Ishikawa (cell line): Measurements from ENCODE around the gene ISM2.
A peak's percentile ranks its signal among the peaks of the same experiment; 100 is the strongest.

ENCODE experiments used
- CEBPB ChIP-seq: IDR thresholded peaks from 2 replicates; pipeline ENCODE4 v1.6.1; 2012
- CREB1 ChIP-seq: IDR thresholded peaks from 2 replicates; pipeline ENCODE4 v1.6.1; 2012; ENCODE audit warnings: low read depth
- EGR1 ChIP-seq: IDR thresholded peaks from 2 replicates; pipeline ENCODE4 v1.6.1; 2012
- EP300 ChIP-seq: IDR thresholded peaks from 2 replicates; pipeline ENCODE4 v1.6.1; 2012; ENCODE audit warnings: borderline replicate concordance
- FOXM1 ChIP-seq: IDR thresholded peaks from 2 replicates; pipeline ENCODE4 v1.6.1; 2012; ENCODE audit warnings: low read depth, borderline replicate concordance
- MAX ChIP-seq: IDR thresholded peaks from 2 replicates; pipeline ENCODE4 v1.6.1; 2012
- NFIC ChIP-seq: IDR thresholded peaks from 2 replicates; pipeline ENCODE4 v1.6.1; 2012
- RAD21 ChIP-seq: IDR thresholded peaks from 2 replicates; pipeline ENCODE4 v1.6.1; 2012; ENCODE audit warnings: low read depth
- REST ChIP-seq: IDR thresholded peaks from 2 replicates; pipeline ENCODE4 v1.6.1; 2012; ENCODE audit warnings: low read depth, mild to moderate bottlenecking
- TAF1 ChIP-seq: IDR thresholded peaks from 2 replicates; pipeline ENCODE4 v1.6.1; 2012; ENCODE audit warnings: low read depth, mild to moderate bottlenecking
- TCF12 ChIP-seq: IDR thresholded peaks from 2 replicates; pipeline ENCODE4 v1.6.1; 2012; ENCODE audit warnings: low read depth
- TEAD4 ChIP-seq: IDR thresholded peaks from 2 replicates; pipeline ENCODE4 v1.6.1; 2012
- USF1 ChIP-seq: IDR thresholded peaks from 2 replicates; pipeline ENCODE4 v1.6.1; 2012
- YY1 ChIP-seq: IDR thresholded peaks from 2 replicates; pipeline ENCODE4 v1.6.1; 2012; ENCODE audit warnings: low read depth
- ZBTB7A ChIP-seq: IDR thresholded peaks from 2 replicates; pipeline ENCODE4 v1.6.1; 2012; ENCODE audit warnings: low read depth

ISM2 gene

GRCh38 chr14:77473921-77474320, 24.7 kb downstream of the ISM2 start:
- TF ChIP-seq USF1 (no peak), TAF1 (no peak), CREB1 (no peak), TEAD4 (no peak), NFIC (no peak), FOXM1 (no peak), EP300 (no peak), MAX (no peak), TCF12 (no peak), ZBTB7A (no peak), YY1 (no peak)

- TF ChIP-seq EP300 (peak; percentile 47; the same call in 1 of the 2 replicates), YY1 (no peak), TEAD4 (peak; percentile 47; the same call in 1 of the 2 replicates), CREB1 (no peak), TCF12 (peak; percentile 26; the same call in 1 of the 2 replicates), NFIC (0 out of 2 replicates have a peak, but pooled peaks have one; percentile 22), MAX (peak; percentile 37; the same call in 1 of the 2 replicates)
Measured at GRCh38 chr14:77470224-77470870, 28.3 kb downstream of the ISM2 start.

GRCh38 chr14:77469539-77469938, 29.1 kb downstream of the ISM2 start:
- TF ChIP-seq CEBPB (no peak), TEAD4 (no peak), FOXM1 (no peak)

- TF ChIP-seq EGR1 (no peak), MAX (no peak), ZBTB7A (no peak), RAD21 (no peak), TCF12 (no peak), CREB1 (no peak), YY1 (no peak), FOXM1 (no peak), EP300 (no peak), TEAD4 (no peak)
Measured at GRCh38 chr14:77469067-77469505, 29.5 kb downstream of the ISM2 start.

GRCh38 chr14:77467801-77468200, 30.8 kb downstream of the ISM2 start:
- no peak for TF ChIP-seq USF1
- no peak for TF ChIP-seq NFIC
- no peak for TF ChIP-seq ZBTB7A
- no peak for TF ChIP-seq YY1
- TF ChIP-seq TEAD4 = no peak
- TF ChIP-seq CEBPB = no peak
- TF ChIP-seq MAX = no peak
- TF ChIP-seq REST = no peak
- no peak for TF ChIP-seq RAD21
- no peak for TF ChIP-seq EGR1
- no peak for TF ChIP-seq TAF1
- TF ChIP-seq FOXM1 = no peak
- no peak for TF ChIP-seq CREB1

- no peak for TF ChIP-seq EP300
- TF ChIP-seq RAD21 = peak; percentile 67
Measured at GRCh38 chr14:77459072-77459723, 39.4 kb downstream of the ISM2 start.

GRCh38 chr14:77458249-77458950, 40.2 kb downstream of the ISM2 start:
- TF ChIP-seq CREB1 (no peak), NFIC (no peak), TCF12 (no peak), EGR1 (no peak), FOXM1 (no peak), EP300 (no peak), RAD21 (no peak), REST (no peak), YY1 (no peak), TAF1 (no peak; the same call in 1 of the 2 replicates), TEAD4 (no peak), USF1 (no peak), ZBTB7A (no peak), CEBPB (no peak), MAX (no peak)
